HG03460 (cell line): ENCODE results near the gene CACNB2.

Experiments
- ATAC-seq: cut with Tn5 transposase; IDR thresholded peaks from one replicate; pipeline ENCODE4 v1.9.1; 2021; ENCODE audit not compliant: unreplicated experiment

CACNB2 gene

DNA sequence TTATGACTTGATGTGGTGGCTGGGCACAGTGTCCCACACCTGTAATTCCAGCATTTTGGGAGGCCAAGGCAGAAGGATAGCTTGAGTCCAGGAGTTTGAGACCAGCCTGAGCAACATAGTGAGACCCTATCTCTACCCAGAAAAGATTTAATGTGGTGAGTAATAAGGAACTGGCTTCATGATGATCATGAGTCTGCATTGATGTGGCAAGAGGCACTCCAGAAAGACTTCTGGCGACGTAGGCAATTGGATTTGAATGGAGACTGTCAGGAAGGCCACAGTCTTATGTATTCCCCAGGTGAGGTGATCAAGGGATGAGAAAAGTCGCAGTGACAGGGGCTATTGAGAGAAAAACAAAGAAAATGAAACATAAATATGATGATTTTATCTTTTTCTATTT, 138.0 kb downstream of the CACNB2 start:
- no peak for ATAC-seq

GRCh38 chr10:18279173-18279572, 138.9 kb downstream of the CACNB2 start:
- ATAC-seq = no peak

- no peak for ATAC-seq
Measured at GRCh38 chr10:18282094-18282493, 141.9 kb downstream of the CACNB2 start.

DNA sequence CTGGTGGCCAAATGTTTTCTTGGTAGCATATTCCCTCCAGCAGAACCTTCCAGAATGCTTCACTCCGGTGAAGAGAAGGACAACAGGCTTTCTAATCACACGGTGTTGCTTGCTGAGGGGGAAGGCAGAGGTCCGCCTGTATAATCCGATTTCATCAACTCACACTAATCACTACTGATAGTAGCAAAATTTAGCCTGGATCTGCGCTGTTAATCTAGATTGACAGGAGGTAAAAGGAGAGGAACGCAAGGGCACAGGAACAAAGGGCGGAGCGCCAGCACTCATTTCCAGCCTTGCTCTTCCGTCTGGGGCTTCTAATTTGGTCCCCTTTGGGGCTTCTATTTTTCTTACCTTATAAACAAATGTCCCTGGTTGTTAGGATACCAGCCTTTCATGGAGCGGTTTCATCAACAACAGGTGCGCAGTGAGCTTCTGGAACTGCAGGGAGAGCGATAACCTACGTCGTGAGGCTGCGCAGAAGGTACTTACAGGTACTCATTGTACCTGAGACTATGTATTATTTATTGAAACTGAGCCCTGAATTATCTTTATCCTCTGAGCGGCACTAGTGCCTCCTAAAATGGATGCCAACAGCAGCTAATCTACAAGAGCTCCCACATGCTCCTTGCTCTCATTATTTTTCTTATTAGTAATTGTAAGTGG, 150.6 kb downstream of the CACNB2 start:
- no peak for ATAC-seq

DNA sequence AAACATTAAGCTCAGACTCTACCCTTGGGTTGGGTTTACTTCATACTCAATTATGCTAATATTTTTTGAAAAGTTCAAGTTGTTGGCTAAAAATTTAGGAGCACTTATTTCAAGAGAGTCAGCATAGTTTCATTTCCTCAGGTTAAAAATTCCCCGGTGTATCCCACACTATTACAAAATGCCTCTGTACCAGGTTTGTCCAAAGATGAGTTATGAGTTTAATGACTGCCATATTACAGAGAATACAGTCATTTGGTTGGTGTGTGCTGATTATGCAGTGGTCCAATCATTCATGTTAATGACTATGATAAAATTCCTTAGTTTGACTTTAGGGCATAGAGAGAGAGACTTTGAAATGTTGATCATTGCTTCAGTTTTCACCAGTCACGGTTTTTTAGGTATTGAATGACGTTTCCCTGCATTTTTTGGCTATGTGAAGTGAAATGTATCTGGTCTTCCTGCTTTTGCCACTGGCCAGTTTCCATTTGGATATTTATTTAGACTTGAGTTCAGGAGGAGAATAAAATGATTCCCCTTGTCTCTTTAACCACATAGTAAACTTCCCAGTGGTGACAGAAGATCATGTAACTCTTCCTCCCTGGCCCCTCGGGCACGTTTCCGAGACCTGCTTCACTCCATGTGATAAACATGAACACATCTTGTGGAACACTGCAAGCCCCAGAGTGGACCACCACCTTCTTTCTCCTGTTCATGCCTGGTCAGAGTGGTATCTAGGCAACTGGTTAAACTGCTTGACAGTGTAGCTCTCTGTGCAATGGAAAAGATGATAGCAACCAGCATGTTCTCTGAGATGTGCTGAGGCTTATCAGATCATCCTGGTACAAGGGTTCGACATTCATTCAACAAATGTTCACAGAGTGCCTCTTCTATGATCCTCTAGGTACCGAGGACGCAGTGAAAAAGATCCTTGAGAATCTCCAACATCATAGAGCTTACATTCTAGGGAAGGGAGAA, 153.6 kb downstream of the CACNB2 start:
- ATAC-seq = peak; percentile 48

- ATAC-seq = no peak
Measured at GRCh38 chr10:18294633-18295032, 154.4 kb downstream of the CACNB2 start.

- no peak for ATAC-seq
Measured at GRCh38 chr10:18297659-18298058, 157.4 kb downstream of the CACNB2 start.

DNA sequence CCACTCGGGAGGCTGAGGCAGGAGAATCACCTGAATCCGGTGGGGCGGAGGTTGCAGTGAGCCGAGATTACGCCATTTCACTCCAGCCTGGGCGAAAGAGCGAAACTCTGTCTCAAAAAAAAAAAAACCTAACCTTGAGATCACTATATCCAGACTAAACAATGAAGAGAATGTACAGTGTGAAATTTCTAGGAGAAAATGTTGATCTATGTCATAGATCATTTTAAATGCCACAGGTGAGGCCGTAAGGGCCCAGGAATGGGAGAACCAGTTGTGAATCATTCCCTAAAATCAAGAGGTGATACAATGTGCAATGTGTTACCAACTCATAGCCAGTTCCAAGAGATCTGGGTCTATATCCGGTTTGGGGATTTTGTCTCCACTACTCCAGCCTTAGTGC, 158.0 kb downstream of the CACNB2 start:
- ATAC-seq = no peak

- ATAC-seq = no peak
Measured at GRCh38 chr10:18303851-18304801, 163.9 kb downstream of the CACNB2 start.

- ATAC-seq = no peak
Measured at GRCh38 chr10:18306031-18306430, 165.8 kb downstream of the CACNB2 start.

DNA sequence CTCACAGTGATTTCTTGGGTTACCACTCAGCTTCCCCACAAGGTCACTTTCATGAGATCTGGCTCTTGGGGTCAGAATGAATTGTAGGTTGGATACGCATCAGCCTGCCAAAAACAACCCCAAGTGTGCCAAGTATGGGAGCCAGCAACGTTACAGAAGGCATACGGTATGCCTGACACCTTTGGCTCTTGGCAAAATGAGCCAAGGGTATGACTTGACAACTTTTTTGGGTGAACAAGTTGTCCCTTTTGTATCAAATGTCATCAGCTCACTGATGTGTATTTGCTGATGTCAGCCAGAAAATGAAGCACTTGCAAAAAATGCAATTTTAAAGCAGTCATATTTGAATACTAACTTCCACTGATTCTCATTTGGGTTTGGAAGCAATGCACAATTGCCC, 168.4 kb downstream of the CACNB2 start:
- no peak for ATAC-seq

GRCh38 chr10:18310761-18311160, 170.5 kb downstream of the CACNB2 start:
- no peak for ATAC-seq

GRCh38 chr10:18312374-18313139, 172.3 kb downstream of the CACNB2 start:
- ATAC-seq = peak; percentile 75

GRCh38 chr10:18313140-18313530, 172.9 kb downstream of the CACNB2 start:
- ATAC-seq = no peak

DNA sequence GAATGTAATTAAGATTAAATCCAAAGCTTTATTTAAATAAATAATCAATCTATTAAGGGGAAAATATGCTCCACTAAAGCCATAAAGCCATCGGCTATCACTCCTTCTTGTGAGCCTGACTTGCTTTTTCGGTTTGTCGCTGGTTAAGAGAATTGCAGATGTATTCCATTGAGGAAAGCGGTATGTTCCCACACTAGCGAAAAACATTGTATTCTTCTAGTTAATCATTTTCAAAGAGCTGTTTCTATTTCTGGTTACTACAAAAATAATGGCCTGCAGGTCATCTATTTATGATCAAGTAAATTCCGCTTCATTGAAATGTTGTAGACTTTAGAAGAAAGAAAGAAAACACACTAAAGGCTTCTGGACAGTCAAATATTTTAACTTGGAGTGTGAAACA, 173.4 kb downstream of the CACNB2 start:
- ATAC-seq = no peak

DNA sequence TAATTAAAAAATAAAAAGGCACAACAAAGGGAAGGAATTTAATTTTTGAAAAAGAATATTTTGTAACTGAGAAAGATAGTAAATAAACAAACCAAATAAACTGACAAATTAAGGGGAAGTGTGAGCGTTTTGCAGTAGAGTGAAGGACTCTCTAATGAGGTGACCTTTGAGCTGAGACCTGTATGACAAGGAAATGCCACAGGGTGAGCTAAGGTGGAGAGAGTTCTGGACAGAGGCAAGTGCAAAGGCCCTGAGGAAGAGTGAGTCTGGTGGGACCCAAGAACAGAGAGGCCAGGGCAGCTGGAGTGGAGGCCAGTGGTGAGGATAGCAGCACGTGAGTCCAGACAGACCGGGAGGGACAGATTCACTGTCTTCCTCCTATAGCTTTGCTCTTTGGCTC, 179.4 kb downstream of the CACNB2 start:
- no peak for ATAC-seq

DNA sequence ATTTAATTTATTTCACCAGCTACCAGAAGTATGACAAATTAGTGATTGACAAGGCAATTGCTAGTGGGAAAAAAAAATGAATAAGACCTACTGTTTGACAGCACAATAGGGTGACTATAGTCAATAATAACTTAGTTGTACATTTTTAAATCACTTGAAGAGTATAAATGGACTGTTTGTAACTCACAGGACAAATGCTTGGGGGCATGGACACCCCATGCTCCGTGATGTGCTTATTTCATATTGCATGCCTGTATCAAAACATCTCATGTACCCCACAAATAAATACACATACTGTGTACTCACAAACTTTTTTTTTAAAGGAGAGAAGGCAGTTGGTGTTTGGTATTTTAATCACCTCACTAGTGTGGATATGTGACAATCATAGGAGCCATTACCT, 181.1 kb downstream of the CACNB2 start:
- ATAC-seq = no peak

DNA sequence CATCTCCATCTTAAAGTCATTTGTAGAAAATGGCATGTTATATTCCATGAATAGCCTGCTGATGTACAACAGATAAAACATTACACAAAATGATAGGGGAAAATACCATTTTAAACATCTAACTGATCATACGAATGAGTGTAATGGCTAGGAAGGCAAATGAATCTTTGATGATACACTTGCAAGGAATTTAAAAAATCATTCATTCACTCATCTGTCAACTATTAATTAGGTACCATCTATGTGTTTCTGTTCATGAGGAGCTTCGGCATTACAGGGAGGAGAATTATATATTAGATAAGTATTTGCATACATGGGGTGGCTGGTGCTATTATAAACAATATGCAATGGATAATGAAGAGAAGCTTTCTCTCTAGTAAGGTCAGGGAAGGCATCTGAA, 183.7 kb downstream of the CACNB2 start:
- no peak for ATAC-seq

GRCh38 chr10:18325410-18325809, 185.2 kb downstream of the CACNB2 start:
- no peak for ATAC-seq

GRCh38 chr10:18325889-18326531, 185.8 kb downstream of the CACNB2 start:
- no peak for ATAC-seq
